HG03108 (cell line): ENCODE measurements around the gene DOCK1.

Experiments
- ATAC-seq: cut with Tn5 transposase; IDR thresholded peaks from one replicate; pipeline ENCODE4 v1.9.1; 2021; ENCODE audit warnings: moderate library complexity; ENCODE audit not compliant: unreplicated experiment

DOCK1 gene

GRCh38 chr10:127028556-127028955 lies 123.3 kb downstream of the DOCK1 start:
- ATAC-seq = no peak

GRCh38 chr10:127029061-127029460 lies 123.8 kb downstream of the DOCK1 start:
- no peak for ATAC-seq

- ATAC-seq = no peak
Observed at GRCh38 chr10:127033216-127034033, 128.2 kb downstream of the DOCK1 start.

GRCh38 chr10:127034034-127034633 lies 128.9 kb downstream of the DOCK1 start:
- ATAC-seq = no peak

GRCh38 chr10:127034790-127035189 lies 129.6 kb downstream of the DOCK1 start:
- no peak for ATAC-seq

- no peak for ATAC-seq
Observed at GRCh38 chr10:127035827-127036226, 130.6 kb downstream of the DOCK1 start.

GRCh38 chr10:127036987-127037386 lies 131.8 kb downstream of the DOCK1 start:
- no peak for ATAC-seq

GRCh38 chr10:127039435-127039834 lies 134.2 kb downstream of the DOCK1 start:
- no peak for ATAC-seq

GRCh38 chr10:127040756-127041155 lies 135.5 kb downstream of the DOCK1 start:
- ATAC-seq = no peak

- no peak for ATAC-seq
Observed at GRCh38 chr10:127041552-127041951, 136.3 kb downstream of the DOCK1 start.

- ATAC-seq = no peak
Observed at GRCh38 chr10:127043301-127043700, 138.1 kb downstream of the DOCK1 start.

GRCh38 chr10:127044186-127044585 lies 139.0 kb downstream of the DOCK1 start:
- no peak for ATAC-seq

- no peak for ATAC-seq
Observed at GRCh38 chr10:127046975-127047877, 142.0 kb downstream of the DOCK1 start.

- ATAC-seq = no peak
Observed at GRCh38 chr10:127047878-127048238, 142.6 kb downstream of the DOCK1 start.

- ATAC-seq = no peak
Observed at GRCh38 chr10:127048630-127049029, 143.4 kb downstream of the DOCK1 start.

GRCh38 chr10:127052001-127052400 lies 146.8 kb downstream of the DOCK1 start:
- no peak for ATAC-seq

- no peak for ATAC-seq
Observed at GRCh38 chr10:127055263-127055662, 150.0 kb downstream of the DOCK1 start.

GRCh38 chr10:127059314-127059713 lies 154.1 kb downstream of the DOCK1 start:
- no peak for ATAC-seq

- ATAC-seq = no peak
Observed at GRCh38 chr10:127063762-127064161, 158.5 kb downstream of the DOCK1 start.

- no peak for ATAC-seq
Observed at GRCh38 chr10:127064474-127064873, 159.2 kb downstream of the DOCK1 start.

GRCh38 chr10:127067542-127068194 lies 162.4 kb downstream of the DOCK1 start:
- no peak for ATAC-seq
